ENCODE measurements around the gene COBLL1.

Gene COBLL1

GRCh38 chr2:164747140-164747539, 94.5 kb downstream of the COBLL1 start:
- Histone ChIP-seq H3K36me3 (ENCODE audit: low read depth) (no peaks in the 10 kb centered on the region), H3K9me3 (ENCODE audit: severe bottlenecking) (no peaks in the 10 kb centered on the region), H3K27me3 (ENCODE audit: insufficient read depth, poor library complexity, severe bottlenecking) (no peaks in the 10 kb centered on the region), H3K27ac (ENCODE audit: poor library complexity, severe bottlenecking) (no peak overlapping the region), H3K4me1 (ENCODE audit: insufficient read depth, poor library complexity, severe bottlenecking) (peaks cover 12% of the 10 kb centered on the region), H3K4me3 (ENCODE audit: severe bottlenecking) (no peak overlapping the region)
- DNase-seq (ENCODE audit: low spot score) (no peak), ATAC-seq (ENCODE audit: low read depth) (no peak)
- no peak for TF ChIP-seq CTCF (IDR thresholded peaks at IDR 0.05; ENCODE audit: poor library complexity, severe bottlenecking)

GRCh38 chr2:164746713-164747112, 94.9 kb downstream of the COBLL1 start:
- H3K4me3 ChIP-seq (ENCODE audit: severe bottlenecking), result no peak overlapping the region
- H3K9me3 ChIP-seq (ENCODE audit: severe bottlenecking), result no peaks in the 10 kb centered on the region
- TF ChIP-seq CTCF (IDR thresholded peaks at IDR 0.05; ENCODE audit: poor library complexity, severe bottlenecking), result no peak
- H3K27ac ChIP-seq (ENCODE audit: poor library complexity, severe bottlenecking), result no peak overlapping the region
- peaks cover 12% of the 10 kb centered on the region for H3K4me1 ChIP-seq (ENCODE audit: insufficient read depth, poor library complexity, severe bottlenecking)
- ATAC-seq (ENCODE audit: low read depth) (no peak; the same call in 2 of the 3 replicates), DNase-seq (ENCODE audit: low spot score) (no peak)
- H3K27me3 ChIP-seq (ENCODE audit: insufficient read depth, poor library complexity, severe bottlenecking), result no peaks in the 10 kb centered on the region
- H3K36me3 ChIP-seq (ENCODE audit: low read depth), result no peaks in the 10 kb centered on the region

- no peak overlapping the region for H3K4me3 ChIP-seq (ENCODE audit: severe bottlenecking)
- H3K4me1 ChIP-seq (ENCODE audit: insufficient read depth, poor library complexity, severe bottlenecking), result peaks cover 14% of the 10 kb centered on the region
- no peaks in the 10 kb centered on the region for H3K27me3 ChIP-seq (ENCODE audit: insufficient read depth, poor library complexity, severe bottlenecking)
- H3K27ac ChIP-seq (ENCODE audit: poor library complexity, severe bottlenecking), result peak overlapping the region; percentile 27
- ATAC-seq (ENCODE audit: low read depth) (peak; percentile 51; the same call in 1 of the 3 replicates), DNase-seq (ENCODE audit: low spot score) (no peak)
- H3K9me3 ChIP-seq (ENCODE audit: severe bottlenecking), result no peaks in the 10 kb centered on the region
- H3K36me3 ChIP-seq (ENCODE audit: low read depth), result no peaks in the 10 kb centered on the region
- TF ChIP-seq CTCF (IDR thresholded peaks at IDR 0.05; ENCODE audit: poor library complexity, severe bottlenecking), result no peak
Measured at GRCh38 chr2:164745012-164745797, 96.4 kb downstream of the COBLL1 start.

- TF ChIP-seq CTCF (IDR thresholded peaks at IDR 0.05; ENCODE audit: poor library complexity, severe bottlenecking), result no peak
- H3K27ac ChIP-seq (ENCODE audit: poor library complexity, severe bottlenecking), result no peak overlapping the region
- no peaks in the 10 kb centered on the region for H3K9me3 ChIP-seq (ENCODE audit: severe bottlenecking)
- DNase-seq (ENCODE audit: low spot score), result no peak
- no peak overlapping the region for H3K4me3 ChIP-seq (ENCODE audit: severe bottlenecking)
- no peaks in the 10 kb centered on the region for H3K36me3 ChIP-seq (ENCODE audit: low read depth)
- ATAC-seq (ENCODE audit: low read depth), result no peak
- no peaks in the 10 kb centered on the region for H3K27me3 ChIP-seq (ENCODE audit: insufficient read depth, poor library complexity, severe bottlenecking)
- H3K4me1 ChIP-seq (ENCODE audit: insufficient read depth, poor library complexity, severe bottlenecking), result peaks cover 23% of the 10 kb centered on the region
Measured at GRCh38 chr2:164742738-164743317, 98.8 kb downstream of the COBLL1 start.

GRCh38 chr2:164739966-164740365, 101.7 kb downstream of the COBLL1 start:
- Histone ChIP-seq H3K4me3 (ENCODE audit: severe bottlenecking) (no peak overlapping the region), H3K9me3 (ENCODE audit: severe bottlenecking) (no peaks in the 10 kb centered on the region), H3K36me3 (ENCODE audit: low read depth) (no peaks in the 10 kb centered on the region), H3K27me3 (ENCODE audit: insufficient read depth, poor library complexity, severe bottlenecking) (no peaks in the 10 kb centered on the region), H3K27ac (ENCODE audit: poor library complexity, severe bottlenecking) (no peak overlapping the region), H3K4me1 (ENCODE audit: insufficient read depth, poor library complexity, severe bottlenecking) (peaks cover 26% of the 10 kb centered on the region)
- TF ChIP-seq CTCF (IDR thresholded peaks at IDR 0.05; ENCODE audit: poor library complexity, severe bottlenecking), result no peak
- ATAC-seq (ENCODE audit: low read depth) (peak; percentile 71), DNase-seq (ENCODE audit: low spot score) (no peak)

All from RWPE2 (cell line).